ENCODE data around the gene PFKFB2.

PFKFB2 gene

DNA sequence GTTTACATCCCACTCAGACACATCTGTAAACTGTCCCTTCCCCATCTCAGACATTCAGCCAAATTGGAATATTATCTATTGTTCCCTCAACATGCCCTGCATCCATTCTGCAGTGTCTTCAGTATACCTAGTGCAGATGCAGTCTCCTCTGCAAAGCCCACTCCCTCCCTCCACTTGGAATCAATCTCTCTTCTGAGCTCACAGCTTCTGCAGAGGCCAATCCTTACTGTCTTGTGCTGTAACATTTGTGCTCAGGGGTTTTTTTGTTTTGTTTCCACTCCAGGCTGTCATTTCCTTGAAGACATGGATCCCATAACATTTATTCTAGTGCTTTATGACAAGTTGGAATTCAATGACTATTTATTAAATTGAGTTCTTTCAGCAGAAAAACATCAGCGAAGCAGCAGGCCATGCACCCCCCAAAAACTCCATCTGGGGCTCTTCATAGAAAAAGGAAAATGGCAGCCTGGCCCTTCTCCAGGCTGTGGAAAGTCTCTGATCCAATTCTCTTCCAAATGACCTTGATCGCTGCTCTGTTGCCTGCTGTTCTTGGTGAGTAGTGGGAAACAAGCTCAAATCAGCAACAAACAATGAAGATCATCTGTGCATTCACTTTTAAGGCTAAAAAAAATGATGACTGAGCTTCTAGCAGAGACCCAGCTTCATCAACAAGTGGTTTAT lies 59.7 kb downstream of the PFKFB2 start:
- no peak overlapping the region for H3K4me3 ChIP-seq (ENCODE audit: low read depth, low read length)
- peaks cover 97% of the 10 kb centered on the region for H3K27me3 ChIP-seq (ENCODE audit: insufficient read depth, low read depth, severe bottlenecking)
- no peak for DNase-seq
- no peaks in the 10 kb centered on the region for H3K9me3 ChIP-seq (ENCODE audit: severe bottlenecking)
- no peak for TF ChIP-seq CTCF (IDR thresholded peaks at IDR 0.05; ENCODE audit: low read depth, low read length)
- no peak overlapping the region for H3K27ac ChIP-seq
- no peaks in the 10 kb centered on the region for H3K36me3 ChIP-seq

DNA sequence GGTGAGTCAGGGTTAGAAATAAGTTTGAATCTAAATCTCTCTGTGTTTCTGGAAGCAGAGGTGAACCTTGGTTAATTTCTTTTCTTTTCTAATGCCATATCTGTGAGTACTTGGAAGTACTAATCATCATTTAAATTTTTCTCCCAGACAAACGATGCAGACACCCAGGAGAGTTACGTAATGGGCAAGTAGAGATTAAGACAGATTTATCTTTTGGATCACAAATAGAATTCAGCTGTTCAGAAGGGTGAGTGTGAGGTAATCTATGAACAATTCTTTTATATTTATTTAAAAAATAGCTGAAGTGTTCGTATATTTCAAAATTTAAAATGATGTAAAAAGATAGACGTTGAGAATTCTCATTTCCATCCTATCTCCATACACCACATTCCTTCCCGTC lies 62.2 kb downstream of the PFKFB2 start:
- no peak for DNase-seq
- Histone ChIP-seq H3K27me3 (ENCODE audit: insufficient read depth, low read depth, severe bottlenecking) (peaks cover 97% of the 10 kb centered on the region), H3K4me3 (ENCODE audit: low read depth, low read length) (no peak overlapping the region), H3K27ac (no peak overlapping the region), H3K36me3 (no peaks in the 10 kb centered on the region), H3K9me3 (ENCODE audit: severe bottlenecking) (no peaks in the 10 kb centered on the region)
- TF ChIP-seq CTCF (IDR thresholded peaks at IDR 0.05; ENCODE audit: low read depth, low read length) = no peak

- Histone ChIP-seq H3K36me3 (no peaks in the 10 kb centered on the region), H3K27me3 (ENCODE audit: insufficient read depth, low read depth, severe bottlenecking) (peaks cover 86% of the 10 kb centered on the region), H3K4me3 (ENCODE audit: low read depth, low read length) (no peak overlapping the region), H3K27ac (no peak overlapping the region), H3K9me3 (ENCODE audit: severe bottlenecking) (peaks cover 9% of the 10 kb centered on the region)
- DNase-seq = no peak
- no peak for TF ChIP-seq CTCF (IDR thresholded peaks at IDR 0.05; ENCODE audit: low read depth, low read length)
Measured at GRCh38 chr1:207124389-207124788, 71.3 kb downstream of the PFKFB2 start.

- peaks cover 19% of the 10 kb centered on the region for H3K9me3 ChIP-seq (ENCODE audit: severe bottlenecking)
- no peak overlapping the region for H3K4me3 ChIP-seq (ENCODE audit: low read depth, low read length)
- no peak for TF ChIP-seq CTCF (IDR thresholded peaks at IDR 0.05; ENCODE audit: low read depth, low read length)
- no peak for DNase-seq
- H3K36me3 ChIP-seq = no peaks in the 10 kb centered on the region
- H3K27me3 ChIP-seq (ENCODE audit: insufficient read depth, low read depth, severe bottlenecking) = peaks cover 85% of the 10 kb centered on the region
- H3K27ac ChIP-seq = no peak overlapping the region
Measured at GRCh38 chr1:207128336-207128921, 75.4 kb downstream of the PFKFB2 start.

DNA sequence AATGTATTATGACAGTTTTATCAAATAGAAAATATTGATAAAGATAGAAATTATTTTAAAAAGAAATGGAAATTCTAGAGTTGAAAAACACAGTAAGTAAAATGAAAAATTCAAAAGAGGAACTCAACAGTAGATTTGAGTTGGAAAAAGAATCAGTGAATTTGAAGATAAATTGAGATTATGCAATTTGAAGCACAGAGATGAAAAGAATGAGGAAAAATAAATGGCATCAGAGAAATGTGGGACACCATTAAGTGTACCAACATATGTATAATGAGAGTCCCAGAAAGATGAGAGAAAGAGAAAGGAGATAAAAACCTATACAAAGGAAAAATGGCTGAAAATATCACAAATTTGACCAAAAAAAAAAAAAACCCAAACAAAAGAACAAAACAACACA lies 76.0 kb downstream of the PFKFB2 start:
- no peak for DNase-seq
- Histone ChIP-seq H3K4me3 (ENCODE audit: low read depth, low read length) (no peak overlapping the region), H3K9me3 (ENCODE audit: severe bottlenecking) (peaks cover 19% of the 10 kb centered on the region), H3K27ac (no peak overlapping the region), H3K36me3 (no peaks in the 10 kb centered on the region), H3K27me3 (ENCODE audit: insufficient read depth, low read depth, severe bottlenecking) (peaks cover 85% of the 10 kb centered on the region)
- no peak for TF ChIP-seq CTCF (IDR thresholded peaks at IDR 0.05; ENCODE audit: low read depth, low read length)
